ENCODE data around the gene SLC24A4. TPM values are rescaled to one million over a fixed set of nuclear protein-coding genes. Genes with fewer than 3 reads are reported as not detected.
A peak's percentile ranks its signal among the peaks of the same experiment; 100 is the strongest.

Gene SLC24A4
- polyA plus RNA-seq, 1 donor from 2014 or later: 0.17 TPM

GRCh38 chr14:92322516-92322915, 449 bp upstream of the SLC24A4 start:
- H3K27me3 ChIP-seq (ENCODE audit: insufficient read depth, low read depth, low read length): peaks cover 55% of the 10 kb centered on the region
- H3F3A ChIP-seq (ENCODE audit: insufficient read depth, low read length, poor library complexity, severe bottlenecking): no peaks in the 10 kb centered on the region
- peak overlapping the region; percentile 76 for H3K4me3 ChIP-seq (ENCODE audit: low read length)
- H3K9me2 ChIP-seq (ENCODE audit: insufficient read depth, low read length): no peaks in the 10 kb centered on the region
- H3K4me2 ChIP-seq (ENCODE audit: low read length): peak overlapping the region; percentile 84
- H3K9me3 ChIP-seq (ENCODE audit: low read length): no peaks in the 10 kb centered on the region
- no peaks in the 10 kb centered on the region for H3K79me2 ChIP-seq (replicated peaks; ENCODE audit: insufficient read depth, low read length)
- H3K9ac ChIP-seq (ENCODE audit: low read length): peak overlapping the region; percentile 39
- TF ChIP-seq EZH2 (IDR thresholded peaks at IDR 0.05; ENCODE audit: borderline replicate concordance, insufficient read depth, low read length, poor library complexity, severe bottlenecking) (no peak), RAD21 (conservative IDR thresholded peaks at IDR 0.05) (no peak), TAF1 (IDR thresholded peaks at IDR 0.05; ENCODE audit: low read depth) (no peak), EP300 (conservative IDR thresholded peaks at IDR 0.05; ENCODE audit: poor library complexity, severe bottlenecking) (no peak), CTCF (IDR thresholded peaks at IDR 0.05; ENCODE audit: poor library complexity, severe bottlenecking) (no peak)
- no peaks in the 10 kb centered on the region for H4K20me1 ChIP-seq (ENCODE audit: insufficient read depth)
- H3K36me3 ChIP-seq (ENCODE audit: insufficient read depth, low read length): no peaks in the 10 kb centered on the region
- no peak overlapping the region for H2AFZ ChIP-seq (ENCODE audit: low read depth, low read length)
- H3K27ac ChIP-seq (ENCODE audit: low read length): no peak overlapping the region

GRCh38 chr14:92323916-92324818, 1.2 kb downstream of the SLC24A4 start:
- no peaks in the 10 kb centered on the region for H3K36me3 ChIP-seq (ENCODE audit: insufficient read depth, low read length)
- TF ChIP-seq EP300 (conservative IDR thresholded peaks at IDR 0.05; ENCODE audit: poor library complexity, severe bottlenecking): no peak
- no peak for TF ChIP-seq REST (IDR thresholded peaks at IDR 0.05; ENCODE audit: borderline replicate concordance)
- TF ChIP-seq CTCF (IDR thresholded peaks at IDR 0.05; ENCODE audit: poor library complexity, severe bottlenecking): no peak
- TF ChIP-seq MXI1 (conservative IDR thresholded peaks at IDR 0.05; ENCODE audit: poor library complexity, severe bottlenecking): no peak
- no peaks in the 10 kb centered on the region for H4K20me1 ChIP-seq (ENCODE audit: insufficient read depth)
- H3K4me3 ChIP-seq (ENCODE audit: low read length): peak overlapping the region; percentile 76
- H3K9me2 ChIP-seq (ENCODE audit: insufficient read depth, low read length): no peaks in the 10 kb centered on the region
- peaks cover 55% of the 10 kb centered on the region for H3K27me3 ChIP-seq (ENCODE audit: insufficient read depth, low read depth, low read length)
- no peak overlapping the region for H3K27ac ChIP-seq (ENCODE audit: low read length)
- H3K9me3 ChIP-seq (ENCODE audit: low read length): no peaks in the 10 kb centered on the region
- H3K79me2 ChIP-seq (replicated peaks; ENCODE audit: insufficient read depth, low read length): no peaks in the 10 kb centered on the region
- H3K4me2 ChIP-seq (ENCODE audit: low read length): peak overlapping the region; percentile 73
- no peak overlapping the region for H2AFZ ChIP-seq (ENCODE audit: low read depth, low read length)
- peak overlapping the region; percentile 39 for H3K9ac ChIP-seq (ENCODE audit: low read length)
- no peaks in the 10 kb centered on the region for H3F3A ChIP-seq (ENCODE audit: insufficient read depth, low read length, poor library complexity, severe bottlenecking)

All from neural cell (in vitro differentiated cells).